Activated CD8-positive, alpha-beta T cell treated with anti-CD3 and anti-CD28 coated beads for 36 hours (primary cell): ENCODE measurements around the gene EXOC3. TPM values are rescaled to one million over a fixed set of nuclear protein-coding genes. Genes with fewer than 3 reads are reported as not detected.

Experiments
- ATAC-seq: fragments of 200-7000 bp; cut with Tn5 transposase; one replicate; pipeline ENCODE4 v1.10.0; 2021; ENCODE audit warnings: mild to moderate bottlenecking, moderate library complexity
- CTCF ChIA-PET: fragments of 350-600 bp; sonication (Branson Sonifier 250); formaldehyde crosslinking; loops from one replicate; lab custom pipeline; 2021; ENCODE audit warnings: antibody characterized with exemption; lab: Charles Lee
- POLR2A ChIA-PET: fragments of 350-600 bp; sonication (Branson Sonifier 250); formaldehyde crosslinking; loops from one replicate; lab custom pipeline; 2021; ENCODE audit warnings: antibody characterized with exemption; lab: Charles Lee
- DNase-seq: peaks from one replicate; pipeline ENCODE4 v3.0.0-alpha.2; 2020
- H3K27ac Mint-ChIP-seq: one replicate; pipeline ENCODE4 v1.8.0; 2021; ENCODE audit warnings: mild to moderate bottlenecking, mixed read lengths
- H3K27me3 Mint-ChIP-seq: one replicate; pipeline ENCODE4 v1.8.0; 2021; ENCODE audit warnings: mixed read lengths
- H3K36me3 Mint-ChIP-seq: one replicate; pipeline ENCODE4 v1.8.0; 2021; ENCODE audit warnings: low read depth, mixed read lengths
- H3K4me1 Mint-ChIP-seq: one replicate; pipeline ENCODE4 v1.8.0; 2021; ENCODE audit warnings: low read depth, mixed read lengths
- H3K4me3 Mint-ChIP-seq: one replicate; pipeline ENCODE4 v1.8.0; 2021; ENCODE audit warnings: mild to moderate bottlenecking, moderate library complexity, mixed read lengths
- H3K9me3 Mint-ChIP-seq: one replicate; pipeline ENCODE4 v1.8.0; 2021; ENCODE audit warnings: mixed read lengths
- intact Hi-C: fragments of 100-400 bp; cut with micrococcal nuclease; formaldehyde crosslinking; loops from one replicate; pipeline ENCODE4 v1.10.0; 2022
- total RNA-seq, 2 experiments: library from RNA; stranded (reverse); gene quantifications; one replicate each; pipeline ENCODE4 v1.2.3, GENCODE V29; 2021
- TF ChIP-seq, protein P1 (sequence below): fragments of 200-600 bp; IDR thresholded peaks from one replicate; pipeline ENCODE4 v1.8.0; 2022; ENCODE audit warnings: antibody characterized with exemption, mild to moderate bottlenecking

Gene EXOC3
- total RNA-seq, 2 experiments from 2014 or later, result 65.9 to 67.6 TPM

GRCh38 chr5:456351-457194 is 13.6 kb downstream of the EXOC3 start:
- H3K4me3 Mint-ChIP-seq, result no peak overlapping the region
- H3K4me1 Mint-ChIP-seq, result peaks cover 65% of the 10 kb centered on the region
- TF ChIP-seq, protein P1, sequence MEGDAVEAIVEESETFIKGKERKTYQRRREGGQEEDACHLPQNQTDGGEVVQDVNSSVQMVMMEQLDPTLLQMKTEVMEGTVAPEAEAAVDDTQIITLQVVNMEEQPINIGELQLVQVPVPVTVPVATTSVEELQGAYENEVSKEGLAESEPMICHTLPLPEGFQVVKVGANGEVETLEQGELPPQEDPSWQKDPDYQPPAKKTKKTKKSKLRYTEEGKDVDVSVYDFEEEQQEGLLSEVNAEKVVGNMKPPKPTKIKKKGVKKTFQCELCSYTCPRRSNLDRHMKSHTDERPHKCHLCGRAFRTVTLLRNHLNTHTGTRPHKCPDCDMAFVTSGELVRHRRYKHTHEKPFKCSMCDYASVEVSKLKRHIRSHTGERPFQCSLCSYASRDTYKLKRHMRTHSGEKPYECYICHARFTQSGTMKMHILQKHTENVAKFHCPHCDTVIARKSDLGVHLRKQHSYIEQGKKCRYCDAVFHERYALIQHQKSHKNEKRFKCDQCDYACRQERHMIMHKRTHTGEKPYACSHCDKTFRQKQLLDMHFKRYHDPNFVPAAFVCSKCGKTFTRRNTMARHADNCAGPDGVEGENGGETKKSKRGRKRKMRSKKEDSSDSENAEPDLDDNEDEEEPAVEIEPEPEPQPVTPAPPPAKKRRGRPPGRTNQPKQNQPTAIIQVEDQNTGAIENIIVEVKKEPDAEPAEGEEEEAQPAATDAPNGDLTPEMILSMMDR, result no peak
- POLR2A ChIA-PET, result interaction anchor here (0.9 to 3.4 kb wide), 2 partner anchors 9 to 12 kb away, joined by 6 to 20 read pairs; partner anchors contain the start of gene EXOC3
- peaks cover 76% of the 10 kb centered on the region for H3K36me3 Mint-ChIP-seq
- peak overlapping the region; percentile 19 for H3K27ac Mint-ChIP-seq
- CTCF ChIA-PET, result interaction anchor here (1.7 kb wide), 1 partner anchor 9 kb away, joined by 4 read pairs; no protein-coding TSS in a partner anchor
- H3K27me3 Mint-ChIP-seq, result no peaks in the 10 kb centered on the region
- intact Hi-C loops, result loop anchor here (10.0 kb wide), 1 partner anchor 158 kb away; the partner anchor contains the start of gene CEP72
- peaks cover 13% of the 10 kb centered on the region for H3K9me3 Mint-ChIP-seq
- ATAC-seq (no peak), DNase-seq (no peak)

- intact Hi-C loops, result loop anchor here (10.0 kb wide), 1 partner anchor 157 kb away; the partner anchor contains the start of gene CEP72
- no peak overlapping the region for H3K4me3 Mint-ChIP-seq
- ATAC-seq (no peak), DNase-seq (no peak)
- H3K27me3 Mint-ChIP-seq, result no peaks in the 10 kb centered on the region
- ChIA-PET CTCF (interaction anchor here (1.7 to 1.9 kb wide), 2 partner anchors 10 to 12 kb away, joined by 4 to 5 read pairs; no protein-coding TSS in a partner anchor), POLR2A (interaction anchor here (3.4 kb wide), 1 partner anchor 13 kb away, joined by 20 read pairs; the partner anchor contains the start of gene EXOC3)
- peaks cover 5% of the 10 kb centered on the region for H3K9me3 Mint-ChIP-seq
- peak overlapping the region; percentile 95 for H3K27ac Mint-ChIP-seq
- TF ChIP-seq, protein P1, result no peak
- H3K36me3 Mint-ChIP-seq, result peaks cover 76% of the 10 kb centered on the region
- H3K4me1 Mint-ChIP-seq, result peaks cover 69% of the 10 kb centered on the region
These were observed 14.4 kb downstream of the EXOC3 start for GRCh38 chr5:457195-457961.

- Mint-ChIP-seq H3K27ac (peak overlapping the region; percentile 95), H3K36me3 (peaks cover 75% of the 10 kb centered on the region), H3K27me3 (no peaks in the 10 kb centered on the region), H3K9me3 (no peaks in the 10 kb centered on the region), H3K4me1 (peaks cover 67% of the 10 kb centered on the region), H3K4me3 (peak overlapping the region; percentile 54)
- POLR2A ChIA-PET, result interaction anchor here (1.1 to 4.3 kb wide), 4 partner anchors 12 to 19 kb away, joined by 3 to 31 read pairs (median 12); partner anchors contain the start of gene EXOC3
- CTCF ChIA-PET, result interaction anchor here (0.9 to 1.9 kb wide), 3 partner anchors 11 to 14 kb away, joined by 4 to 5 read pairs (median 4); no protein-coding TSS in a partner anchor
- DNase-seq (peak; percentile 83), ATAC-seq (peak; percentile 86)
- TF ChIP-seq, protein P1, result no peak
- intact Hi-C loops, result loop anchor here (10.0 kb wide), 1 partner anchor 156 kb away; the partner anchor contains the start of gene CEP72
These were observed 15.8 kb downstream of the EXOC3 start for GRCh38 chr5:458547-459353.

- DNase-seq, result no peak
- peak overlapping the region; percentile 54 for H3K4me3 Mint-ChIP-seq
- ATAC-seq, result no peak
- TF ChIP-seq, protein P1, result no peak
- CTCF ChIA-PET, result interaction anchor here (1.7 to 1.9 kb wide), 2 partner anchors 13 to 15 kb away, joined by 4 to 5 read pairs; no protein-coding TSS in a partner anchor
- no peaks in the 10 kb centered on the region for H3K27me3 Mint-ChIP-seq
- intact Hi-C loops, result loop anchor here (10.0 kb wide), 1 partner anchor 155 kb away; the partner anchor contains the start of gene CEP72
- peaks cover 74% of the 10 kb centered on the region for H3K36me3 Mint-ChIP-seq
- H3K4me1 Mint-ChIP-seq, result peaks cover 68% of the 10 kb centered on the region
- H3K27ac Mint-ChIP-seq, result peak overlapping the region; percentile 95
- H3K9me3 Mint-ChIP-seq, result no peaks in the 10 kb centered on the region
- POLR2A ChIA-PET, result interaction anchor here (2.1 to 4.3 kb wide), 3 partner anchors 11 to 15 kb away, joined by 5 to 31 read pairs (median 20); partner anchors contain the start of gene EXOC3
These were observed 16.7 kb downstream of the EXOC3 start for GRCh38 chr5:459562-460272.
